ENCODE measurements around the gene EBLN1. TPM values are rescaled to one million over a fixed set of nuclear protein-coding genes. Genes with fewer than 3 reads are reported as not detected.

Gene EBLN1
- total and polyA plus RNA-seq, 2 donors (not counting 1 experiment from before 2014, with no cell fraction given), result not detected

DNA sequence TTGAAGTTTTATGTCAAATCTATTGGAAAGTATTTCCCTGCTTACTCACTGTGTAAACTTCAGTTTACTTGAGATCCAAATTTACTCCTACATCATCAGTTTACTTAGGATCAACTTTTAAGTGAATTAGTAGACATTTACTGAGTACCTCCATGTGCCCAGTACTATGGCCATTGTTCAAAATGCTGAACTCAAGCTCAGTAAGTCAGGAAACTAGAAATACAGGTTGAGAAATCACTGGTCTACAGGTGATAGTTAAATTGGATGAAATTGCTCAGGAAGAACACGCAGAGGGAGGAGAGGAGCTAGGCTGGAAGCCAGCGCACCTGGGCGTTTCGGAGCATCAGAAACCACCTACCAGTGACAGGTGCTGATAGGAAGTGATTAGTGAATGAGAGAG, 25.5 kb upstream of the EBLN1 start:
- Histone ChIP-seq H3K79me2 (ENCODE audit: control insufficient read depth, insufficient read depth, low read length) (no peaks in the 10 kb centered on the region), H3K4me3 (replicated peaks in 1 of 4; ENCODE audit: control extremely low read depth in 1 of 4, insufficient read depth in 1 of 4, low read depth in 3 of 4, low read length in 4 of 4) (no peak overlapping the region), H2AFZ (ENCODE audit: low read length) (no peak overlapping the region), H3K9me3 (ENCODE audit: control insufficient read depth, insufficient read depth, low read depth, low read length) (no peaks in the 10 kb centered on the region), H3K9ac (ENCODE audit: insufficient read depth, low read length) (no peak overlapping the region), H4K20me1 (ENCODE audit: control insufficient read depth, extremely low read depth, insufficient read depth, low read length) (no peaks in the 10 kb centered on the region), H3K4me2 (ENCODE audit: extremely low read depth, insufficient read depth, low read length) (no peak overlapping the region), H3K4me1 (ENCODE audit: control insufficient read depth, extremely low read depth, insufficient read depth, low read length) (peaks cover 6% of the 10 kb centered on the region), H3K36me3 (ENCODE audit: control insufficient read depth, insufficient read depth, low read length) (no peaks in the 10 kb centered on the region), H3K27ac (ENCODE audit: insufficient read depth, low read length) (no peak overlapping the region), H3K27me3 (ENCODE audit: control insufficient read depth, insufficient read depth, low read length) (peaks cover 2% of the 10 kb centered on the region)
- TF ChIP-seq EZH2 (IDR thresholded peaks at IDR 0.05; ENCODE audit: low read length, missing control alignments), result no peak
- TF ChIP-seq, protein P1, sequence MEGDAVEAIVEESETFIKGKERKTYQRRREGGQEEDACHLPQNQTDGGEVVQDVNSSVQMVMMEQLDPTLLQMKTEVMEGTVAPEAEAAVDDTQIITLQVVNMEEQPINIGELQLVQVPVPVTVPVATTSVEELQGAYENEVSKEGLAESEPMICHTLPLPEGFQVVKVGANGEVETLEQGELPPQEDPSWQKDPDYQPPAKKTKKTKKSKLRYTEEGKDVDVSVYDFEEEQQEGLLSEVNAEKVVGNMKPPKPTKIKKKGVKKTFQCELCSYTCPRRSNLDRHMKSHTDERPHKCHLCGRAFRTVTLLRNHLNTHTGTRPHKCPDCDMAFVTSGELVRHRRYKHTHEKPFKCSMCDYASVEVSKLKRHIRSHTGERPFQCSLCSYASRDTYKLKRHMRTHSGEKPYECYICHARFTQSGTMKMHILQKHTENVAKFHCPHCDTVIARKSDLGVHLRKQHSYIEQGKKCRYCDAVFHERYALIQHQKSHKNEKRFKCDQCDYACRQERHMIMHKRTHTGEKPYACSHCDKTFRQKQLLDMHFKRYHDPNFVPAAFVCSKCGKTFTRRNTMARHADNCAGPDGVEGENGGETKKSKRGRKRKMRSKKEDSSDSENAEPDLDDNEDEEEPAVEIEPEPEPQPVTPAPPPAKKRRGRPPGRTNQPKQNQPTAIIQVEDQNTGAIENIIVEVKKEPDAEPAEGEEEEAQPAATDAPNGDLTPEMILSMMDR (conservative IDR thresholded peaks at IDR 0.05 in 1 of 2, IDR thresholded peaks at IDR 0.05 in 1 of 2; ENCODE audit: low read depth in 1 of 2, low read length in 2 of 2), result no peak
- DNase-seq (ENCODE audit: low read depth in 2 of 2), result no peak

GRCh38 chr10:22231260-22231659, 13.4 kb upstream of the EBLN1 start:
- Histone ChIP-seq H3K4me2 (ENCODE audit: extremely low read depth, insufficient read depth, low read length) (no peak overlapping the region), H3K4me1 (ENCODE audit: control insufficient read depth, extremely low read depth, insufficient read depth, low read length) (no peaks in the 10 kb centered on the region), H3K9me3 (ENCODE audit: control insufficient read depth, insufficient read depth, low read depth, low read length) (no peaks in the 10 kb centered on the region), H3K27ac (ENCODE audit: insufficient read depth, low read length) (no peak overlapping the region), H3K36me3 (ENCODE audit: control insufficient read depth, insufficient read depth, low read length) (no peaks in the 10 kb centered on the region), H3K9ac (ENCODE audit: insufficient read depth, low read length) (no peak overlapping the region), H3K27me3 (ENCODE audit: control insufficient read depth, insufficient read depth, low read length) (no peaks in the 10 kb centered on the region), H2AFZ (ENCODE audit: low read length) (no peak overlapping the region), H4K20me1 (ENCODE audit: control insufficient read depth, extremely low read depth, insufficient read depth, low read length) (no peaks in the 10 kb centered on the region), H3K79me2 (ENCODE audit: control insufficient read depth, insufficient read depth, low read length) (no peaks in the 10 kb centered on the region), H3K4me3 (replicated peaks in 1 of 4; ENCODE audit: control extremely low read depth in 1 of 4, insufficient read depth in 1 of 4, low read depth in 3 of 4, low read length in 4 of 4) (peak overlapping the region in 1 of 4 experiments; percentile 90)
- DNase-seq (ENCODE audit: low read depth in 2 of 2), result no peak
- TF ChIP-seq, protein P1 (conservative IDR thresholded peaks at IDR 0.05 in 1 of 2, IDR thresholded peaks at IDR 0.05 in 1 of 2; ENCODE audit: low read depth in 1 of 2, low read length in 2 of 2), result no peak
- TF ChIP-seq EZH2 (IDR thresholded peaks at IDR 0.05; ENCODE audit: low read length, missing control alignments), result no peak

GRCh38 chr10:22230158-22230833, 12.5 kb upstream of the EBLN1 start:
- H3K79me2 ChIP-seq (ENCODE audit: control insufficient read depth, insufficient read depth, low read length), result no peaks in the 10 kb centered on the region
- no peaks in the 10 kb centered on the region for H3K36me3 ChIP-seq (ENCODE audit: control insufficient read depth, insufficient read depth, low read length)
- H3K4me3 ChIP-seq (replicated peaks in 1 of 4; ENCODE audit: control extremely low read depth in 1 of 4, insufficient read depth in 1 of 4, low read depth in 3 of 4, low read length in 4 of 4), result peak overlapping the region; percentile 50 to 90 (median 70)
- no peaks in the 10 kb centered on the region for H4K20me1 ChIP-seq (ENCODE audit: control insufficient read depth, extremely low read depth, insufficient read depth, low read length)
- H3K4me1 ChIP-seq (ENCODE audit: control insufficient read depth, extremely low read depth, insufficient read depth, low read length), result no peaks in the 10 kb centered on the region
- H3K4me2 ChIP-seq (ENCODE audit: extremely low read depth, insufficient read depth, low read length), result peak overlapping the region; percentile 73
- no peaks in the 10 kb centered on the region for H3K27me3 ChIP-seq (ENCODE audit: control insufficient read depth, insufficient read depth, low read length)
- peak overlapping the region; percentile 54 for H2AFZ ChIP-seq (ENCODE audit: low read length)
- no peak overlapping the region for H3K9ac ChIP-seq (ENCODE audit: insufficient read depth, low read length)
- H3K27ac ChIP-seq (ENCODE audit: insufficient read depth, low read length), result no peak overlapping the region
- DNase-seq (ENCODE audit: low read depth in 2 of 2), result peak; percentile 67 to 74
- H3K9me3 ChIP-seq (ENCODE audit: control insufficient read depth, insufficient read depth, low read depth, low read length), result no peaks in the 10 kb centered on the region
- TF ChIP-seq, protein P1 (conservative IDR thresholded peaks at IDR 0.05 in 1 of 2, IDR thresholded peaks at IDR 0.05 in 1 of 2; ENCODE audit: low read depth in 1 of 2, low read length in 2 of 2), result no peak
- TF ChIP-seq EZH2 (IDR thresholded peaks at IDR 0.05; ENCODE audit: low read length, missing control alignments), result no peak

Measured in fibroblast of lung (primary cell).